Measurements from ENCODE around the gene TMEM255B.
"Not testable (repeated sequence)": the region's sequence is repeated elsewhere in the genome, so short reads cannot be mapped to it uniquely, and the experiment has no call there.

The TMEM255B gene

GRCh38 chr13:113787694-113788093 is 28.7 kb downstream of the TMEM255B start:
- no peak for DNase-seq (ENCODE audit: low spot score)

- no peak for DNase-seq (ENCODE audit: low spot score)
Observed at GRCh38 chr13:113788413-113789135, 29.5 kb downstream of the TMEM255B start.

GRCh38 chr13:113789167-113789566 is 30.1 kb downstream of the TMEM255B start:
- no peak for DNase-seq (ENCODE audit: low spot score)

GRCh38 chr13:113789931-113790330 is 30.9 kb downstream of the TMEM255B start:
- not testable (repeated sequence) for DNase-seq (ENCODE audit: low spot score)

- DNase-seq (ENCODE audit: low spot score), result no peak
Observed at GRCh38 chr13:113791226-113791625, 32.2 kb downstream of the TMEM255B start.

GRCh38 chr13:113791761-113792160 is 32.7 kb downstream of the TMEM255B start:
- DNase-seq (ENCODE audit: low spot score), result no peak

GRCh38 chr13:113792236-113792770 is 33.3 kb downstream of the TMEM255B start:
- no peak for DNase-seq (ENCODE audit: low spot score)

GRCh38 chr13:113792886-113793717 is 34.1 kb downstream of the TMEM255B start:
- no peak for DNase-seq (ENCODE audit: low spot score)

- DNase-seq (ENCODE audit: low spot score), result no peak
Observed at GRCh38 chr13:113793718-113794085, 34.7 kb downstream of the TMEM255B start.

GRCh38 chr13:113794086-113794485 is 35.1 kb downstream of the TMEM255B start:
- no peak for DNase-seq (ENCODE audit: low spot score)

- no peak for DNase-seq (ENCODE audit: low spot score)
Observed at GRCh38 chr13:113794764-113795173, 35.7 kb downstream of the TMEM255B start.

GRCh38 chr13:113795362-113795761 is 36.3 kb downstream of the TMEM255B start:
- not testable (repeated sequence) for DNase-seq (ENCODE audit: low spot score)

- DNase-seq (ENCODE audit: low spot score), result no peak
Observed at GRCh38 chr13:113796211-113796963, 37.4 kb downstream of the TMEM255B start.

GRCh38 chr13:113796964-113797676 is 38.1 kb downstream of the TMEM255B start:
- DNase-seq (ENCODE audit: low spot score), result no peak

GRCh38 chr13:113798200-113798811 is 39.3 kb downstream of the TMEM255B start:
- no peak for DNase-seq (ENCODE audit: low spot score)

- DNase-seq (ENCODE audit: low spot score), result no peak
Observed at GRCh38 chr13:113800576-113800926, 41.5 kb downstream of the TMEM255B start.

- DNase-seq (ENCODE audit: low spot score), result no peak
Observed at GRCh38 chr13:113801289-113801961, 42.4 kb downstream of the TMEM255B start.

- no peak for DNase-seq (ENCODE audit: low spot score)
Observed at GRCh38 chr13:113802090-113802531, 43.1 kb downstream of the TMEM255B start.

- DNase-seq (ENCODE audit: low spot score), result no peak
Observed at GRCh38 chr13:113802761-113803160, 43.7 kb downstream of the TMEM255B start.

- DNase-seq (ENCODE audit: low spot score), result no peak
Observed at GRCh38 chr13:113803409-113804016, 44.5 kb downstream of the TMEM255B start.

All from COLO829 (cell line).